Measurements from ENCODE around the gene S1PR5. TPM values are rescaled to one million over a fixed set of nuclear protein-coding genes. Genes with fewer than 3 reads are reported as not detected.

Gene S1PR5
- total RNA-seq, 1 donor from 2014 or later: 0.53 TPM

DNA sequence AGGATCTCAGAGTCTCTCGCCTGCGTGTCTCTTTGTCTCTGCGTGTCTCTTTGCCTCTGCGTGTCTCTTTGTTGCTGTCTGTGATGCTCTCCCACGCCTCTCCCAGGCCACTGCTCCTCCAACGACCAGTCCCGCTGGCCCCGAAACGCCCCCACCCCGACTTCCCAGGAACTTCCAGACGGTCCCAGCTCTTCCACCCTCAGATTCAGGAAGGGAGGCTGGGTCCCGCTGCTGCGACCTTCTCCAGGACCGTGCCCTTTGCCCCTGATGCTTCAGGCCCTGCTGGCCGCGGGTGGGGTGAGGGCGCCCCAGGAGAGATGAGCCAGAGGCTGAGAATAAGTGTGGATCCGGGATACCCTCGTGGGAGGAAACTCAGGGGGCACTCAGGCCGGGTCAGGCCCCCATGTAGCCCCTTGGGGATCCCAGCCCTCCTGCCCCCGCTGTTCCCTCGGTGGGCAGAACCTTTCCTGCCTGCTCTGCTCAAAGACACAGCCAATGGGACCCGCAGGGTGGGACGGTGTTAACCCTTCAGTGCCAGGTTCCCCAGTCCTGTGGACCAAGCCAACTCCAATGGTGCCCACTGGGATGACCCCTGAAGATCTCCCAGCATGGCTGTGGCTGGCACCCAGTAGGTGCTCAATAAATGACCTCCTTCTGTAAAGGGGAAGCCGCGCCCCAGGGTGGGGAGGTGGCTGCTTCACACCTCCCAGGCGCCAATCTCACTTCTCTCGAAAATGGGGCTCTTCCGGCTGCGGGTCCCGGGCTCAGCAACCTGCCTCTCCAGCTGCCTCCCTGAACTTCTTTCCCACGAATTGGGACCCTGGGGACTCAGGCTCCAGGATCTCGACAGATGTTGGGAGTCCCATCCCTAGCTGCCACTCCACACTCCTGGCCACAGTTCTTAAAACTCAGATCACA, 1.5 kb upstream of the S1PR5 start:
- DNase-seq (ENCODE audit: low spot score) (no peak), ATAC-seq (peak; percentile 29)
- intact Hi-C loops (cut with DNase I): no loop called here

DNA sequence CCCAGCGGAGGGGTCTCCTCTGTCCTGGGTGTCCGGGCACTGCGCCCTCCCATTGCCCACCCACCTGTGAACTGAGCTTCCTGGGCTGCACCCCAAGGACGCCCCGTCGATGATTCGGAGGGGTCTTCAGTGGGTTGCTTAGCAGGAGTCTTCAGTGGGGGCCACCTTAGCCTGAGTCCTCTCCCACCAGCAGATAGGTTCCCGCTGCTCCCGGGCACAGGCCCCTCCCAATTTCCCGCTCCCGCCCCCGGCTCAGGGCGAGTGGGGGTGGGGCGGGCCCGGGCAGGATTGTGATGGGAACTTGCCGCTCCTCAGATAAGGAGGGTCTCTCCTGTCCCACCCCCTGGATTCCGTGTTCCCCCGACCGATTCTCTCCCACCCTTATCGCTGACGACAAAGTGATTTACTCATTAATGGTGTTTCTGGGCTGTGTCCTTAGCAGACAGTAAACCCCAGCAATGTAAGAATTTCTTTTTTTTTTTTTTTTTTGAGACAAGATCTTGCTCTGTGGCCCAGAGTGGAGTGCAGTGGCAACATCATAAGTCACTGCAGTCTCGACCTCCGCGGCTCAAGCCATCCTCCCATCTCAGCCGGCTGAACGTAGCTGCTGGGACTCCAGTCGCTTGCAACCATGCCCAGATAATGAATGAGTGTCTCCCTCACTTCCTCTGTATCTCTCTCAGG, 655 bp upstream of the S1PR5 start:
- intact Hi-C loops (cut with DNase I): no loop called here
- DNase-seq (ENCODE audit: low spot score) (no peak), ATAC-seq (peak; percentile 63)

DNA sequence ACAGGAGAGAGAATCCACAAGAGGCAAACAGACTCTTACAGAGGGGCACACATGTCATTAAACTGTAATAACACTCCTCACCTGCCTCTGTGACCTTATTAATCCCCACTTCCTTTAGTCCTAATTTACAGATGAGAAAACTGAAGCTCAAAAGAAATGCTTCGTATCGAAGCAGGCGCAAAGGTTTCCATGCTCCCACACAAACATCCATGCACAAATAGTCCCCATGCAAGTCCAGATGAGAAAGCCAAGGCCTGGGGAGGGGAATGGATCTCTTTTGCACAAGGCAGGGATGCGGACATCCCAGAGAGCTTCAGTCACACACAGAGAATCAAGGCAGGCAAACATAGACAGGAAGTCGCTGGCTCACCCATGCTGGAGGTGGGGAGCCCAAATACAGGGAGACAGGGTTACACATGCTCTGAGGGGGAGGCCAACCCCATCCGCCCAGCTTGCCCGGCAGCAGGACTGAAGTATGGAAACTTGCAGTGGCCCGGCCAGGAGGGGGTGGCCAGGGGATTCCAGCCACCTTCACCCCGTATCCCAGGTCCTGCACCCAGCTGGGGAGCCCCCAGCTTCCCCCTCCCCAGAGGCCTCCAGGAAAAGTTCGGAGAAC, 468 bp downstream of the S1PR5 start:
- no peak for DNase-seq (ENCODE audit: low spot score)
- ATAC-seq: no peak
- intact Hi-C loops (cut with DNase I): no loop called here

DNA sequence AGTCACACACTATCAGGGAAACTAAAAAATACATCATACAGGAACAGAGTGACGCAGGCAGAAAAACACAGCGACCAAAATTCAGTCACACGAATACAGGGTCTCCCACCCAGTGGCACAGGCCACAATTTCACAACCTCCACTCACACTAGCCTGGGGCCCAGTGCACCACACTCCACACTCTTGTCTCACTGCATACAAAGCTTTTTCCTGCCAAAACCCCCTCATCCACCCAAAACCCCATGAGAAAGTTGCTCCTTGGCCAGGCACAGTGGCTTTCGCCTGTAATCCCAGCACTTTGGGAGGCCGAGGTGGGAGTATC, 1.2 kb downstream of the S1PR5 start:
- DNase-seq (ENCODE audit: low spot score) (no peak), ATAC-seq (no peak)
- intact Hi-C loops (cut with DNase I): no loop called here

DNA sequence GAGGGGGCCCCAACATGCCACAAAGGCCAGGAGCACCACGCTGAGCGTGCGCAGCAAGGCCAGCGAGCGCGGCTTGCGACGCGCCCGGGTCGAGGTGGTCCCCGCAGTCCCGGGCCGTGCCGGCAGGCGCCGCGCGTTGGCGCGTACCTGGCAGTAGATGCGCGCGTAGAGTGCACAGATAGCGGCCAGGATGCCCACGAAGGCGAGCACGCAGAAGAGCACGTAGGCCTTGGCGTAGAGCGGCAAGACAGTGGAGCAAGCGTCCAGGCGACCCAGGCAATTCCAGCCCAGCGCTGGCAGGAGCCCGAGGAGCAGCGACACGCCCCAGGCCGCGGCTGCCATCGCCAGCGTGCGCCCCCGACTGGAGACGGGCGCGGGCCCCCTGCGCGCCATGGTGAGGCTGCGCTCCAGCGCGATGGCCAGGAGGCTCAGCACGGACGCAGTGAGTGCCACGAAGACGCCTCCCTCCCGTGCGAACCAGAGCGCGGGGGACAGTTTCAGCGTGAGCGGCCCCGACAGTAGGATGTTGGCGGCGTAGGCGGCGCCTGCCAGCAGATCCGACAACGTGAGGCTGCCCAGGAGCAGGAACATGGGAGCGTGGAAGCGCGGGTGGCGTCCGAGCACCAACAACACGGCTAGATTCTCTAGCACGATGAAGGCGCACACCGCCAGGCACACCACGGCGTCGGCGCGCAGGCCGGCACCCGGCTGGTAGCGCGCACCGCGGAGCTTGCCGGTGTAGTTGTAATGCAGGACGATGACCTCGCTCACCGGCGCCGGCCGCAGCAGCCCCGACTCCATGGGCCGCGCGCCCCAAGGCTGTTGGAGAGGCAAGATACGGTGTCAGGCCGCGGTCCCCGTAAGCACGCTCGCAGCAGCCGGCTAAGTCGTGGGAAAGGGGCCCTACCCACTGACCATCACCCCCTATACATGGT, 2.8 kb downstream of the S1PR5 start:
- DNase-seq (ENCODE audit: low spot score) (no peak), ATAC-seq (no peak)
- intact Hi-C loops (cut with DNase I): no loop called here

DNA sequence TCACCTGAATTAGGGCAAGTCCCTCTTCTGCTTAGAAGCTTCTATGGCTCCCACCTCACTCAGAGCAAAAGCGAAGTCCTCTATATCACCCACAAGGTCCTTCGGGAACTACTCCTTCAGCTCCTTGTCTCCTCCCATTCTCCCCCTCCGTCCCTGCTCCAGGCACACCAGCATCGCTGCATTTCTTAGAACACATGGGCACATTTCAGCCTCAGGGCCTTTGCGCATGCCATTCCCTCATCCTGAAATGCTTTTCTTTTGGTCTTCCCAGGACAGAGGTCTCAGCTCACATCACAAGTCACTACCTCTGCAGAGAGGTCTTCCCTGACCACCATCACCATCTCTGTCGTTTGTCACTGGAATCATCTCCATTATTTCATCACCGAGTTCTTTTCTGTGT, 4.0 kb downstream of the S1PR5 start:
- DNase-seq (ENCODE audit: low spot score): no peak
- intact Hi-C loops (cut with DNase I): no loop called here
- no peak for ATAC-seq

DNA sequence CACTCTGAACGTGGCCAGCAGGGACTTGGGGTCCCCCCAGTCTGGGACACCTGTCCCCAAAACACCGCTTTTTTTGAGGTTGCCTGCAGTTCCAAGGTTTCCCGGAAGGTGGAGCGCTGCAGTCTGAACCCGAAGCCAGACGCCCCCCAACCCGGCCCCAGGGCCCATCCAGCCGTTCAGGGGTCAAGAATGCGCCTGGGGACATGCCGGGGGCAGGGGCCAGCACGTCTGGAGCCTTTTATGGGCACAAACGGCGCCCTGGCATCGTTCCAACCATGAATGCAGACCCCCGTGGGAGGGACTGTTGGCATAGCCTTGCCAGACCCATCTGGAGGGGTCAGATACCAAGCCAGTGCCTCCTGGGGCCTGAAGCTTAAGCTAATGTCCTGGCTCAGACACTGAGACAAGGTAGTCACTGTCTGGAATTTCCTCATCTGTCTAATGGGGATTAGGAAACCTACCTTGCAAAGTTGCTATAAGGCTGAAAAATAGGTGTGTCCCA, 6.9 kb downstream of the S1PR5 start:
- DNase-seq (ENCODE audit: low spot score) (no peak), ATAC-seq (no peak)
- intact Hi-C loops (cut with DNase I): no loop called here

DNA sequence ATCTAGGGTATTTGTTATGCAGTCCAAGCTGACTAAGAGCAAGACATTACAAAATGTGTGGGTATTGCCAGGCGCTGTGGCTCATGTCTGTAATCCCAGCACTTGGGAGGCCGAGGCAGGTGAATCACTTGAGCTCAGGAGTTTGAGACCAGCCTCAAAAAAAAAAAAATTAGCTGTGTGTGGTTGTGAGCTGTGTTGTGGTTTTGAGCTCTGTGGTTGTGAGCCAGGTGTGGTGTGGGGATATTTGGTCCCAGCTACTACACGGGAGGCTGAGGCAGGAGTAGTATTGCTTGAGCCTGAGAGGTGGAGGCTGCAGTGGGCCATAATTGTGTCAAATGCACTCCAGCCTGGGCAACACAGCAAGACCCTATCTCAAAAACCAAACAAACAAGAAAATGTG, 8.5 kb downstream of the S1PR5 start:
- intact Hi-C loops (cut with DNase I): no loop called here
- ATAC-seq (no peak), DNase-seq (ENCODE audit: low spot score) (no peak)

DNA sequence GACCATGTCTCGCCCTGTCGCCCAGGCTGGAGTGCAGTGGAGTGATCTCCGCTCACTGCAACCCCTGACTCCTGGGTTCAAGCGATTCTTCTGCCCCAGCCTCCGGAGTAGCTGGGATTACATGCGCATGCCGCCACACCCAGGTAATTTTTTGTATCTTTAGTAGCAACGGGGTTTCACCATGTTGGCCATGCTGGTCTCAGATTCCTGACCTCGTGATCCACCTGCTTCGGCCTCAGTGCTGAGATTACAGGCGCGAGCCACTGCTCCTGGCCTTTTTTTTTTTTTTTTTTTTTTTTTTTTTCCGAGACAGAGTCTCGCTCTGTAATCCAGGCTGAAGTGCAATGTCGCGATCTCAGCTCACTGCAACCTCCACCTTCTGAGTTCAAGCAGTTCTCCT, 9.2 kb downstream of the S1PR5 start:
- DNase-seq (ENCODE audit: low spot score) (no peak), ATAC-seq (no peak)
- intact Hi-C loops (cut with DNase I): no loop called here

DNA sequence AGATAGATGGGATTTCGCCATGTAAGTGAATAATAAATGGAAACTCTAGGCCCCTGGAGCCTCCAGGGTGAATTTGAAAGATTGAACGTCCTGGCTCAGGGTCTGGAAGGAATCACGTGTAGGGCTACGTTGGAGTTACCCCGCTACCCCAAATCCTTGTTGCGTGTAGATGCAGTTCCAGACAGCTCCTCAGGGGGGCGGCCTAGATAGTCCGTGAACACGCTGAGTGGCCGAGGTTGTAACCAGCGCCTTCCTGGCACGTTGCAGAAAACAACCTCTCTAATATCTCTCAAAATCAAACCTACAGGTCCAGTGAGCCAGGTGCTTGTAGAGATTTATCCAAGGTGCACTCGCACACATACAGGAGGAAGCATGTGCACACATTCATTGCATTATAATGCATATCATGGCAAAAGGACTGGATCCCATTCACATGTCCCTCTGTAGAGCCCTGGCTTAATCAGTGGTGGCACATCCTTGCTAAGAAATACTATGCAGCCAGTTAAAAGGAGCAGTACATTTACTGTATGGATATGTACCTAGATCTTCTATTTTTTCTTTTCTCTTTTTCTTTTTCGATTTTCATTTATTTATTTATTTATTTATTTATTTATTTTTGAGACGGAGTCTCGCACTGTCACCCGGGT, 11.5 kb downstream of the S1PR5 start:
- peak; percentile 32 for ATAC-seq
- intact Hi-C loops (cut with DNase I): no loop called here
- peak; percentile 85 for DNase-seq (ENCODE audit: low spot score)

DNA sequence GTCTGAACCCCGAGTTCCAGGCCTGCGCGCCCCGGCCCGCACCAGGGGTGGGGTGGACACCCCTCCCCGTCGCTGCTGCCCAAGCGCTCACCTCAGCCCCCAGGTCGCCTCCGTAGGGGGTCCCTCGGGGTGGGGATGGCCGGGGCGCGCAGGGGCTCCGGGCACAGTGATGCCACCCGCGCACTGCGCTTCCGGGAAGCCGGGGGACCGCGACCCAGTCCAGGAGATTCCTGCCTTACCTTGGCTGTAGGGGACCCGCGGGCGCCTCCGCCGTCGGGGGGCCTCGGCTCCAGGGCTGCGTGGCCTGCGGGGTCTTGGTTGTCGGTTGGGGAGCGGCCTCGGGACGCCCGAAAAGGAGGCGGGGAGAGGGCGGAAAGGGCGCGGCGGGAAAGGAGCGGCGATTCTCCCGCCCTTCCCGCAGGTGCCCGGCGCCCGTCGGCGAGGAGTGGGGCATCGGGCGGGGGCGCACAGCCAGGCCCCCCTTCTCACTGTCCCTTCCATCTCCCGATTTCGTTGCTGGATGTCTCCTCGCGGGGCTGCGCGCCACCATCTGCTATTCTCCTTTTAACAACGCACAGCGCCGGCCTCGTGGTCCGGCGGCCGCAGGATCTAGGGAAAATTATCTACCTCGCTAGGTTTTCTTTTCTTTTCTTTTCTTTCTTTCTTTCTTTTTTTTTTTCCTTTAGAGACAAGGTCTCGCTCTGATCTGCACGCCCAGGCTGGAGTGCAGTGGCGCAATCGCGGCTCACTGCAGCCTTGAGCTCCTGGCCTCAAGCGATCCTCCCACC, 14.1 kb downstream of the S1PR5 start, which contains the start of gene KEAP1:
Gene KEAP1 (minus strand): TSS at position 355 of the 788 bp plus-strand sequence. CDS start 3,323 bp downstream, outside the sequence.
- DNase-seq (ENCODE audit: low spot score): peak; percentile 73
- ATAC-seq: peak; percentile 5
- intact Hi-C loops (cut with DNase I): no loop called here

DNA sequence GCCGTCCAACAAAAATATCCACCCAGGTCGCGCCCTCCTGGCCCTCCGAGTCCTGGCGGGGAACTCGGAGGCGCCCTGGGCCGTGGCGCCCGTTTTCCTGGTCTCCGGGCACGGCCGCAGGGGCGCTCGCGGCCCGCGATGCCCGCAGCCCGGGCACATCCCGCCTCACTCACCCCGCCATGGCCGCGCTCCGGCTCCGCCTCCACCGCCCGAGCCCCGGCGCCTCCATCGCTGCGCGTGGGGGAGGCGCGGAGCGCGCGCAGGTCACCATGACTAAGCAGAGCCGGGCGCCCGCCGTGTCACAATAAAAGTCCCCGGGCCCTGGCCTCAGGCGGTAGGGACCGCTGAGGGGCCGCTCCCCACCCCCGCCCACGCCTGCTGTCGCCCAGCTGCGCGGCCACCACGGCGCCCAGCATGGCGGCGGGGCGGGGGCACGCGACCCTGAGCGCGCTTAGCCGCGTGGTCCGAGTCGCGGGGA, 14.7 kb downstream of the S1PR5 start:
- DNase-seq (ENCODE audit: low spot score) (peak; percentile 95), ATAC-seq (peak; percentile 96)
- intact Hi-C loops (cut with DNase I): no loop called here

DNA sequence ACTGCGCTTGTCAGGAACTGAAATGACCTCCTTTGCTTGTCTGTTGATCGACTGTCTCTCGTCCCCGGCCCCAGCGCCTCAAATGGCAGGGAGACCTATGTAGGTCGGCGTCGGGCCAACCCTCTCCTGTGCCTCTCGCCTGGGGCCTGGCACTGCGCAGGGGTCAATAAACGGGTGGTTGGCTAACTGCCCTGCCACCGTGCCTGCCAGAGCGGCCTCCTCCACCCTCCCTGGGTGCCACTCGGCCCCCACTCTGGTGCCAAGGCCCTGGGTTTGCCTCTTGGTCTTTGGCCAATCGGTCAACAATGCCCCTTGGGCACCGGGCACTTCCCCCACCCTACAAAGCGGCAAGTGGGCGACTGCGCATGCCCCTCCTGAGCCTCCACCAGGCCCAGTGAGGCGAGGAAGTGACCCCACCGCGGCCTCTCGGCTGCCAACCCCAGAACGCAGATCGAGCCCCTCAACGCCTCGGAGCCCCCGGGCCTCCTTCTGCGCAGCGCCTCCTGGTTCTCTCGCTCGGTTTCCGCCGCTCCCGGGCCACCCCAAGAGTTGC, 15.2 kb downstream of the S1PR5 start:
- ATAC-seq (peak; percentile 60), DNase-seq (ENCODE audit: low spot score) (peak; percentile 85)
- intact Hi-C loops (cut with DNase I): no loop called here

DNA sequence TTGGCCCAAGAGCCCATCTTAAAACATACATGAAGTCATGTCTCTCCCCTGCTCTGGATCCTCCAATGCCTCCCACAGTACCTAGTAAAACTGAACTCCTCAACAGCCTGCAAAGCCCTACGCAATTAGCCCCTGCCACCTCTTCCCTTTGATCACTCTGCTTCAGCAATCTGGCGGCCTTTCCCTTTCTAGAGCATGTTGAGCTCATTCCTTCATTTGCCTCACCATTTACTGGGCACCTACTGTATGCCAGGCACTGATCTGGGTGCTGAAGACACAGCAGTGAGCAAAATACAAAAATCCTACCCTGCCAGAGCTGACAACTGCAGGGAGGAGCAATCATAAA, 17.0 kb downstream of the S1PR5 start:
- DNase-seq (ENCODE audit: low spot score) (no peak), ATAC-seq (no peak)
- intact Hi-C loops (cut with DNase I): no loop called here

DNA sequence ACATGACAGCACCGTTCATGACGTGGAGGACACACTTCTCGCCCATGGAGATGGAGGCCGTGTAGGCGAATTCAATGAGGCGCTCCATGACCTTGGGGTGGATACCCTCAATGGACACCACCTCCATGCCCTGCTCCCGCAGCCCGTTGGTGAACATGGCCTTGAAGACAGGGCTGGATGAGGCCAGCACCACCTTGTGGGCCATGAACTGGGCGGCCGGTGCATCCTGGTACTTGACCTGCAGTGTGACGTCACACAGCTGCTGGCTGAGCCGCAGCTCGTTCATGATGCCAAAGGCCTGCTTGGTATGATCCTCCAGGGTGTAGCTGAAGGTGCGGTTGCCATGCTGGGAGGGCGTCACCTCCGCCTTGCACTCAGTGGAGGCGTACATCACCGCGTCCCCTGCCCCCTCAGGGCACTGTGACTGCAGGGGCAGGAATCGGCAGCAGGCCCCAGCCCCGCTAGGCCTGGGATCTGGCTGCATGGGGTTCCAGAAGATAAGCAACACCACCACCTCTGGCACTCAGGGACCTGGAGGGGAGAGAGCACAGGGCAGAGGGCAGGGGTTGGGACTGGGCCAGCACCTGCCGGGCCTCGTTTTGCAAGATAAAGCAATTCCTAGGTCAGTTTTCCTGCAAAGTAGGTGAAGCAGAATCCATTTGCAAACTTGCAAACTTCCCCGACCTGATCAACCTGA, 17.5 kb downstream of the S1PR5 start:
- intact Hi-C loops (cut with DNase I): no loop called here
- DNase-seq (ENCODE audit: low spot score) (no peak), ATAC-seq (no peak)

DNA sequence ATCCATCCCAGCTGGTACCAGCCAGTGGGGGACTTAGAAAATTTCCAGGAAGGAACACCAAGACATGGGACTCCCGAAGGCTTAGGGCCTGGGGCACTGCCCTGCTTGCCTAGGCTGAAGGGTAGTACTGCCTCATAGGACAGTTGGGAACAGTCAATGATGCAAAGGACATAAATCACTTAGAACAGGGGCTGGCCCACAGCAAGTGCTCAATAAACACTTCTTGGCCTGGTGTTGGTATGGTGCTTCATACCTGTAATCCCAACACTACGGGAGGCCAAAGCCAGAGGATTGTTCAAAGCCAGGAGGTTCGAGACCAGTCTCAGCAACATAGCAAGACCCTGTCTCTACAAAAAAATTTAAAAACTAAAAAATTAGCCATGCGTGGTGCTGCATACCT, 19.9 kb downstream of the S1PR5 start:
- no peak for ATAC-seq
- intact Hi-C loops (cut with DNase I): no loop called here
- no peak for DNase-seq (ENCODE audit: low spot score)
